Measurements from ENCODE around the gene ANXA5.

- TF ChIP-seq YY1 (IDR thresholded peaks at IDR 0.05; ENCODE audit: insufficient read depth, insufficient read length) (no peak), SUZ12 (IDR thresholded peaks at IDR 0.05; ENCODE audit: extremely low read depth, insufficient read depth, insufficient read length) (no peak)
Measured at GRCh38 chr4:121650741-121651140, 46.0 kb downstream of the ANXA5 start.
